Activated T-helper 1 cell treated with Interleukin-2 at 50 U/mL for 16 hours (primary cell): ENCODE measurements around the gene TNFAIP3.
"Not testable (repeated sequence)": the region's sequence is repeated elsewhere in the genome, so short reads cannot be mapped to it uniquely, and the experiment has no call there.

Source experiments
- DNase-seq: peaks from one replicate; pipeline ENCODE4 v3.0.0-alpha.2; 2020; ENCODE audit warnings: low read depth

Gene TNFAIP3

GRCh38 chr6:137866914-137867684 lies at the start of gene TNFAIP3:
Gene TNFAIP3 (plus strand): TSS chr6:137867259. CDS start chr6:137871228, 3,969 bp downstream.
- DNase-seq = peak; percentile 93

- no peak for DNase-seq
These were observed 48.6 kb upstream of the TNFAIP3 start for GRCh38 chr6:137818440-137818839.

GRCh38 chr6:137819740-137820139 lies 47.3 kb upstream of the TNFAIP3 start:
- DNase-seq = no peak

GRCh38 chr6:137820425-137820824 lies 46.6 kb upstream of the TNFAIP3 start:
- DNase-seq = no peak

GRCh38 chr6:137820952-137821351 lies 46.1 kb upstream of the TNFAIP3 start:
- DNase-seq = no peak

GRCh38 chr6:137821491-137821890 lies 45.6 kb upstream of the TNFAIP3 start:
- DNase-seq = no peak

- DNase-seq = peak; percentile 60
These were observed 43.1 kb upstream of the TNFAIP3 start for GRCh38 chr6:137823826-137824555.

- DNase-seq = no peak
These were observed 42.5 kb upstream of the TNFAIP3 start for GRCh38 chr6:137824556-137824879.

GRCh38 chr6:137824896-137825295 lies 42.2 kb upstream of the TNFAIP3 start:
- DNase-seq = no peak

- no peak for DNase-seq
These were observed 39.6 kb upstream of the TNFAIP3 start for GRCh38 chr6:137827411-137827940.

- no peak for DNase-seq
These were observed 38.9 kb upstream of the TNFAIP3 start for GRCh38 chr6:137827977-137828810.

GRCh38 chr6:137829641-137830083 lies 37.4 kb upstream of the TNFAIP3 start:
- no peak for DNase-seq

GRCh38 chr6:137830511-137830911 lies 36.5 kb upstream of the TNFAIP3 start:
- no peak for DNase-seq

- DNase-seq = no peak
These were observed 34.9 kb upstream of the TNFAIP3 start for GRCh38 chr6:137832110-137832509.

GRCh38 chr6:137834508-137834907 lies 32.6 kb upstream of the TNFAIP3 start:
- no peak for DNase-seq

- DNase-seq = no peak
These were observed 30.3 kb upstream of the TNFAIP3 start for GRCh38 chr6:137836788-137837187.

- not testable (repeated sequence) for DNase-seq
These were observed 29.0 kb upstream of the TNFAIP3 start for GRCh38 chr6:137838090-137838489.

GRCh38 chr6:137838597-137838996 lies 28.5 kb upstream of the TNFAIP3 start:
- DNase-seq = not testable (repeated sequence)

- no peak for DNase-seq
These were observed 28.0 kb upstream of the TNFAIP3 start for GRCh38 chr6:137839076-137839475.

- no peak for DNase-seq
These were observed 26.8 kb upstream of the TNFAIP3 start for GRCh38 chr6:137840252-137840651.

GRCh38 chr6:137843211-137843610 lies 23.8 kb upstream of the TNFAIP3 start:
- DNase-seq = no peak

GRCh38 chr6:137844327-137844726 lies 22.7 kb upstream of the TNFAIP3 start:
- DNase-seq = not testable (repeated sequence)
